GM13977 (cell line): ENCODE results near the gene GPRC5A.

Experiments
- DNase-seq: peaks from one replicate; pipeline ENCODE4 v3.0.0; 2012; ENCODE audit warnings: low spot score
- in situ Hi-C: fragments of 300-500 bp; cut with MboI; formaldehyde crosslinking; loops from one replicate; pipeline ENCODE4 v1.12.0; 2022; ENCODE audit warnings: low sequenced_read_pairs, low pct_unique_long_range_greater_than_20kb, mixed read lengths, inconsistent platforms; ENCODE audit not compliant: unreplicated experiment
- TF ChIP-seq, protein P1 (sequence below): IDR thresholded peaks from 2 replicates; pipeline ENCODE4 v1.5.1; 2012; ENCODE audit warnings: mild to moderate bottlenecking, control low read depth; ENCODE audit not compliant: insufficient read depth; ENCODE audit errors: extremely low read depth, missing control alignments

GPRC5A gene

GRCh38 chr12:12934556-12934955, 43.2 kb downstream of the GPRC5A start:
- no peak for DNase-seq
- TF ChIP-seq, protein P1, sequence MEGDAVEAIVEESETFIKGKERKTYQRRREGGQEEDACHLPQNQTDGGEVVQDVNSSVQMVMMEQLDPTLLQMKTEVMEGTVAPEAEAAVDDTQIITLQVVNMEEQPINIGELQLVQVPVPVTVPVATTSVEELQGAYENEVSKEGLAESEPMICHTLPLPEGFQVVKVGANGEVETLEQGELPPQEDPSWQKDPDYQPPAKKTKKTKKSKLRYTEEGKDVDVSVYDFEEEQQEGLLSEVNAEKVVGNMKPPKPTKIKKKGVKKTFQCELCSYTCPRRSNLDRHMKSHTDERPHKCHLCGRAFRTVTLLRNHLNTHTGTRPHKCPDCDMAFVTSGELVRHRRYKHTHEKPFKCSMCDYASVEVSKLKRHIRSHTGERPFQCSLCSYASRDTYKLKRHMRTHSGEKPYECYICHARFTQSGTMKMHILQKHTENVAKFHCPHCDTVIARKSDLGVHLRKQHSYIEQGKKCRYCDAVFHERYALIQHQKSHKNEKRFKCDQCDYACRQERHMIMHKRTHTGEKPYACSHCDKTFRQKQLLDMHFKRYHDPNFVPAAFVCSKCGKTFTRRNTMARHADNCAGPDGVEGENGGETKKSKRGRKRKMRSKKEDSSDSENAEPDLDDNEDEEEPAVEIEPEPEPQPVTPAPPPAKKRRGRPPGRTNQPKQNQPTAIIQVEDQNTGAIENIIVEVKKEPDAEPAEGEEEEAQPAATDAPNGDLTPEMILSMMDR = no peak
- in situ Hi-C loops = no loop called here

DNA sequence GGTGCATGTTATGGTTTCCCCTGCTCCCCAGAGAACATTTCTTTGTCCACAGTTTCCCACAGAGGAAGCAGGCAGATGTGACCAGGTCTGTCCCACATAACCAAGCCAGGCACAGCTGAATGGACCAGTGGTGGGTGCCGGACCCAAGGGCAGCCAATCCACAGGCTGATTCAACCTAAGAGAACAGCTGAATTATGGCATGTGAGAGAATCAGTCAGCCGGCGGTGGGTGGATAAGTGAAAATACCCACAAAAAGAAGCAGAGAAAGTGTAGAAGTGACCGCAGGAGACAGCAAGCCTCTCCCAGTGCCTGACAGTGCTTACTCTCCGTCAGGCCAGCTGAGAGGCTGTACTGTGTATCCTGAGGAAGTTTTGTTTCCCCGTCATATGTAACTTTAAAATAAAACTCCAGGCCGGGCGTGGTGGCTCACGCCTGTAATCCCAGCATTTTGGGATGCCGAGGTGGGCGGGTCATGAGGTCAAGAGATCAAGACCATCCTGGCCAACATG, 45.7 kb downstream of the GPRC5A start:
- in situ Hi-C loops = no loop called here
- TF ChIP-seq, protein P1 = no peak

GRCh38 chr12:12938541-12938940, 47.2 kb downstream of the GPRC5A start:
- in situ Hi-C loops = no loop called here
- no peak for DNase-seq
- TF ChIP-seq, protein P1 = no peak

More for the DNA sequence above, 45.7 kb downstream of the GPRC5A start:
- DNase-seq = no peak

DNA sequence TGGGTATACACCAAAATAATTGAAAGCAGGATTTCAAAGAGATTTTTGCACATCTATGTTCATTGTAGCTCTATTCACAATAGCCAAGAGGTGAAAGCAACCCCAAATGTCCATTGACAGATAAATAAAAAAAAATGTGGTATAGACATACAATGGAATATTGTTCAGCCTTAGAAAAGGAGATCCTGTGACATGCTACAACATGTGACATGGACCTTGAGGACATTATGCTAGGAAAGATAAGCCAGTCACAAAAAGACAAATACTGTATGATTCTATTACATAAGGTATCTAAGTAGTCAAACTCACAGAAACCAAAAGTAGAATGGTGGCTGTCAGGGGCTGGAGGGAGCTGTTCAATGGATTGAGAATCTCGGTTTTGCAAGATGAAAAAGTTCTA, 48.5 kb downstream of the GPRC5A start:
- no peak for DNase-seq
- TF ChIP-seq, protein P1 = no peak
- in situ Hi-C loops = no loop called here

- in situ Hi-C loops = no loop called here
- no peak for DNase-seq
- TF ChIP-seq, protein P1 = no peak
Measured at GRCh38 chr12:12941450-12942350, 50.3 kb downstream of the GPRC5A start.

DNA sequence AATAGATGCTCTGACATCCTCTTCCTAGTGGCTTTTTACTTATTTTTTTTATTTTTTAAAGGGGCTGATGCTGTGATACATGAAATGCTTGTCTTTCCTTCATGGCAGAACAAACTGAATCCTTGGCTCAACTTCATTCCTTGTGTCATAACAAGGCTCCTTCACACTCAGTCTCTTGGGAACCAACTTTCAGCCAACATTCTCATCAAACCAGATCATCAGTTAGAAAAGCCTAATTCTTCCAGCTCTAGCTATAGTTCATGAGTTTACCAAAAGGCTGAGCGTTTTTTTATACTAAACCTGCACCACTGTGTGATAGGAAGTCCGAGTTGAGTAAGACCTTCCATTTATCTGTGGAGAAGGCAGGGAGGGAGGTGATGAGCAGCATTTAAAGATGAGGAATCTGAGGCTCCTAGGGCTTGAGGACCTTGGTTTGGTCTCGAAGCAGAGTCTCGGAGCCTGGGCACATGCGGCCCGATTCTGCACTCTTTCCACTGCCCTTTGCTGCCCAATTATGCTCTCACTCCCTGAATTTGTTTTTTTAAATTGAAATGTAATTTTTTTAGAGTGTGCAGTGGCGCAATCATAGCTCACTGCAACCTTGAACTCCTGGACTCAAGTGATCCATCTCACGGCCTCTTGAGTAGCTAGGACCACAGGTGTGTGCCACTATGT, 52.4 kb downstream of the GPRC5A start:
- in situ Hi-C loops = no loop called here
- DNase-seq = no peak
- TF ChIP-seq, protein P1 = no peak
